GM21576 (cell line): ENCODE results near the gene PXDN.
"Not testable (repeated sequence)": the region's sequence is repeated elsewhere in the genome, so short reads cannot be mapped to it uniquely, and the experiment has no call there.

Source experiments
- ATAC-seq: cut with Tn5 transposase; IDR thresholded peaks from one replicate; pipeline ENCODE4 v1.9.1; 2021; ENCODE audit warnings: mild to moderate bottlenecking, moderate library complexity; ENCODE audit not compliant: unreplicated experiment

The PXDN gene

DNA sequence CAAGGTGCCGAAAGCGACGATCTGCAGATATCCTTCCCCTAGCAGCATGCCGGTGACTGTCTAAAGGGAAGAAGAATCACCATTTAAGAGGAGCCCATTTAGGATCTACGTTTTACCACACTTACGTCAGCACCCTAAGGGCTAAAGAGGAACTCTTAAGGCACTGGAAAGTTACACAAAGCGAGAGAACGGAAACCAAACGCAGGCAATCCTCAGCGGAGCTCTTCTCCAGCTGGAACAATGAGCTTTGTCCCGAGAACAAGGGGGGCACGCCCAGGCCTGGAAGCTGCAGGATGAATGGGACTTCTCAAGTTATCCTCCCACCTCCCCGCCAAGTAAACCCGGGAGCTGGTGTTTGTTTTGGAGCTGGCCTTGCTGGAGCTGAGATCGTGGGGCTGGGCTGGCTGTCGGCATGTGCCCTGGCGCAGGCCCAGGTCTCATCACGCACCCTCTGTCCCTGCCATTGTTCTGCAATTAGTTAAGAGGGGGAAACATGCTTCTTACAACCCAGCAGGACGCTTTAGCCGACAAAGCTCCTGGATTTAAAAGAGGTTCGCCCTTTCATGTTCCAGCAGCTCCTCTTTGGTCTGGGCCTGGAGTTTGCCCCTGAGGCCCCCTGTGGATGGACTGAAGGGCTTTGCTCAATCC, 36.4 kb downstream of the PXDN start:
- no peak for ATAC-seq

DNA sequence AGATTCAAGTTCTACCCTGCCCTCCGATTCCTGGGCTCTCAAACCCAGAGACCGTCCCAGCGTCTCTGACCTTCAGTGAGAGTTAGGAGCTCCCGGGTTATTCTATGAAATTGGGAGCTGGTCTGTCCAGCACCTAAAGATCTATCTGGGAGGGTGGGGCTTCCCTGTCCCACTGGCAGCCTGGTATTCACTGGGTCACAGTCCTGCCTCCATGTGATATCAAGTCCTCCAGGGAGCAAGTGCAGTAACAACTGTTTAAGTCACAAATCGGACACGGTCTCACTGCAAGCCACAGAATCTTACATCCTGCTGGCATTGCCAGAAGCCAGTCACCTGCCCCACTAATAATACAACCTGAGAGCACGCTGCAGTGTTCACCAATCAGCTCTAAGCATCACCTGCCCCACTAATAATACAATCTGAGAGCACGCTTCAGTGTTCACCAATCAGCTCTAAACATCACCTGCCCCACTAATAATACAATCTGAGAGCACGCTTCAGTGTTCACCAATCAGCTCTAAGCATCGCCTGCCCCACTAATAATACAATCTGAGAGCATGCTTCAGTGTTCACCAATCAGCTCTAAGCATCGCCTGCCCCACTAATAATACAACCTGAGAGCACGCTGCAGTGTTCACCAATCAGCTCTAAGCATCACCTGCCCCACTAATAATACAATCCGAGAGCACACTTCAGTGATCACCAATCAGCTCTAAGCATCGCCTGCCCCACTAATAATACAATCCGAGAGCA, 38.0 kb downstream of the PXDN start:
- not testable (repeated sequence) for ATAC-seq

GRCh38 chr2:1705557-1706076, 38.7 kb downstream of the PXDN start:
- ATAC-seq: no peak

GRCh38 chr2:1704631-1705556, 39.4 kb downstream of the PXDN start:
- no peak for ATAC-seq

GRCh38 chr2:1702186-1702565, 42.1 kb downstream of the PXDN start:
- no peak for ATAC-seq

- ATAC-seq: no peak
Observed at GRCh38 chr2:1701556-1702185, 42.6 kb downstream of the PXDN start.

DNA sequence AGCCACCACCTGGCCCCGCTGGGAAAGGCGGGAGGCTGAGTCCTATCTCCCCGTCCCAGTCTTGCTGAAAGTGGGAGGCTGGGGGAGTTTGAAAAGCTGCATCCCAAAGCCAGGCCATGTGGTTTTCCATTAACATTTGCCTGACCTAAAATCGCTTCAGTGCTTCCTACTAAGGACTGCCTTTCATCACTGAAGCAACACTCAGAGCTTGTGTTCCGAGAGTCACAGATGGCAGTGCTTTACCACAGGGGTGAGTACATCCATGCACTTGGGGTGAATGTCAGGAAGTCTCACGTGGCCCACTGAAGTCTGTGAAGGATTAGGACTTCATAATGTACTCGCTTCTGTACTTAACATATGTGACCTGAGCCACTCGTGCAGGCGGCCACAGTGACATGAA, 43.3 kb downstream of the PXDN start:
- no peak for ATAC-seq

DNA sequence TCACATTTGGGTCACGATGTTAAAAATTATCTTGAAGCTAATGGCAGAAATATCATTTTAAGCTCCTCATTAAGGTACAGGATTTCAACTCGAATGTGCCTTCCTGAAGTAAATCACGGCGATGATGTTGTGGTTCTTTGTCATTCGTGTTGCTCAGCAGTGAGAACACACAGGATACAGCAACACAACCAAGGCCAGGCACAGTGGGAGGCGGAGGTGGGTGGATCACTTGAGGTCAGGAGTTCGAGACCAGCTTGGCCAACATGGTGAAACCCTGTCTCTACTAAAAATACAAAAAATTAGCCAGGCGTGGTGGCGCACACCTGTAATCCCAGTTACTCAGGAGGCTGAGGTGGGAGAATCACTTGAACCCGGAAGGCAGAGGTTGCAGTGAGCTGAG, 43.9 kb downstream of the PXDN start:
- not testable (repeated sequence) for ATAC-seq

DNA sequence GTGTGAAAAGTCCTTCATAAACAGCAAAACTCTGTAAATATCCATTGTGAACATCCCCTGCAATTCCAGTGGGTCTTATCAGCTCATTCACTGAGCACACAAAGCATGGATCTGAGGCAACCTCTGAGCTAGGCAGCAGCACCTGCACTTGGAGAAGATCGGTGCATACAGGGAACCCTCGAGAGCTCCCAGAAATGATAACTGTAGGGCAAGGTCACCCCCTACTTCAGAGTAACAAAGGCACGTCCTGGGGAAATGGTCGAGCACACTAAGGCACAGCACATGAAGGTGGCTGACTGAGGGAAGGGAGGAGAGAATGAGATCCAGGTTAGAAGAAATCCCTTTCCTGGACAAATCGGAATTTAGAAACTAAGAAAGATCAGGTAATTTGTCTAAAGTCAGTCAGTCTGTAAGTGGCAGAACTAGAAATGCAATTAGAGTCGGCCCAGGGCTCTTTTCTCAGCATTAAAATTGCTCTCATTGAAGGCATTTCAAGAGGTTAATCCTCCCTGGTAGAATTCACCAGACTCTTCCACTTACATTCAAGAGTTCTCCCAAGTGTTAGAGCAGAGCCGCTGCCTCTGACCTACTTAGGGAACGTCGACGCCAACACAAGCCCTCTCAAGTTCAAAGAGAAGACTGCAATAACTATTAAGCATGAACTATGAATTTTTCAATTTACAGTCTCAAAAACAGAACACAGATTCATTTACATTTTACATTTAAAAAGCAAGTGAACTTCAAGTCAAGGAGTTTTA, 45.9 kb downstream of the PXDN start:
- ATAC-seq: no peak

DNA sequence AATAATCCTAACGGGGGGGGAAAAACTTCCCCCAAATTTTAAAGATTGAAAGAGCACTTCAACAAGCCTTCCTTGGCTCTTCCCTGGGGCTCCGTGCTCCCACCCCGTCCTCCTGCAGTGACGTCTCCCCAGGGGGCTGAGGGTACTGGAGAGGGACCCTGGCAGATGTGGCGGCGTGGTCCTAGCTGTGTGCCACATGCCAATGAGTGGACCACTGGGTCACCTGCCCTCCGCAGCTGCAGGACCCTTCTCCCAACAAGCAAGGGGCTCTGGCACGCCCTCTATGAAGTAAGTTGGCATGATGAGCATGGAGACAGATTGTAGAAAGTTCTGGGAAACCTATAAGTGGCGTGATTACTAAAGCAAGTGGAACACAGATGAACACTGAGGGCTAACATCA, 46.7 kb downstream of the PXDN start:
- ATAC-seq: no peak

DNA sequence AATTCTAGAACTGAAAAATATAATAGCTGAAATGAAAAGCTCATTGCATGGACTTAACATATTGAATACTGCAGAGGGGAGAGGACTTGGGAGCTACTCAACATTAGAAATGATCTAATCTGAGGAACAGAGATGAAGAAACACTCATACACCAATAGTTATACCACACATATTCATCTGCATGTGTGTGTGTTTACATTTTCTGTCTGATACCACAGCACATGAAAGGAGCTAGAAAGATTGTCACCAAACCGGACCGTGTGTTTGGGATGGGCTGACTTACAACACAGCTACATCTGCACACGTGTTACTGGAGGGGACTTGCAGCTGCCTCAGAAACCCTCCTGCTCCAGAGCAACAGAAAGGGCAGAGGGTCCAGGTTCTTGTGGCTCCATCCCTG, 47.8 kb downstream of the PXDN start:
- no peak for ATAC-seq

GRCh38 chr2:1694371-1695271, 49.7 kb downstream of the PXDN start:
- no peak for ATAC-seq

DNA sequence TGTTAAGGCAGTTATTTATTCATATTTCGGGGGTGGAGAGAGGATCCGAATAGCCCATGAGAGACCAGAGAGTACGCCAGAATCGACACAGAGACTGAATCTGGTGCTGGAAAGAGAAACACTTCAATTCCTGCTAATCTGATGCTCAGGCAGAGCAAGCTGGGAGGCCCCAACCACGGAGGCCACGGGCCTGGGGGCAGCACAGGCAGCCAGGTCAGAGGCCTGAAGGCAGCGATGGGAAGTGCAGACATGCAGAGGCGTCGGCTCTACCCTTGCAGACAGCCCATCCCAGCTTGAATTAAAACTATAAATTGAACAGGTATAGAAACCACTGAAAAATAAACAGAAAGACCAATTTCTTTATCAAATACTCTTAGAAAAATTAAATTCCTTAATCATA, 50.6 kb downstream of the PXDN start:
- ATAC-seq: no peak

- no peak for ATAC-seq
Observed at GRCh38 chr2:1692342-1692741, 52.0 kb downstream of the PXDN start.

GRCh38 chr2:1691366-1691765, 52.9 kb downstream of the PXDN start:
- ATAC-seq: no peak

- no peak for ATAC-seq
Observed at GRCh38 chr2:1690056-1690775, 54.1 kb downstream of the PXDN start.

DNA sequence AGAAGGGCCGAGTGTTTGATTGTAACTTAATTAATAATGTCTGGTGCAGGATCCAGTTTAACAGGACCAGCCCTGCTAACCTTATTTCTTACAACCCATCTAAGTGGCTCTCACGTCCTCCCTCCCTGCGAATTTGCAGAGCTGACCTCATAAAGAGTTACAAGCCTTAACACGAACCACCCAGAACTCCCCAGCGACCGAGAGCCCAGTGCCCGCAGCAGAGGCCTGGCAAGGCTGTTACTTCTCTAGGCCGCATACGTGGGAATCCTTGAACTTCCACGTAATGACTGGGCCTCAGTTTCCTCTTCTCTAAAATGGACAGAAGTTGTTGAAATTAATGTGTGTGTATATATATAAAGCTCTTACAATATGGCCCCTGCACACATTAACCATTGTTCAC, 55.5 kb downstream of the PXDN start:
- no peak for ATAC-seq

- no peak for ATAC-seq
Observed at GRCh38 chr2:1688161-1688560, 56.2 kb downstream of the PXDN start.

GRCh38 chr2:1687254-1687653, 57.1 kb downstream of the PXDN start:
- ATAC-seq: no peak
